KMS-11 (cell line): ENCODE results near the gene GPR146.
A peak's percentile ranks its signal among the peaks of the same experiment; 100 is the strongest.

Source experiments
- H2AFZ ChIP-seq: fragments of 200-600 bp; sonication (generic); 2 replicates; pipeline ENCODE4 v1.6.1; 2016; ENCODE audit warnings: antibody characterized with exemption, mixed run types, low read depth
- H3K27ac ChIP-seq: fragments of 200-600 bp; sonication (generic); 2 replicates; pipeline ENCODE4 v1.6.1; 2016; ENCODE audit warnings: mild to moderate bottlenecking, mixed run types
- H3K27me3 ChIP-seq: fragments of 200-600 bp; sonication (generic); 2 replicates; pipeline ENCODE4 v1.6.1; 2017; ENCODE audit warnings: mild to moderate bottlenecking, low read depth, mixed run types, moderate library complexity; ENCODE audit not compliant: insufficient read depth
- H3K36me3 ChIP-seq: fragments of 200-600 bp; sonication (generic); 2 replicates; pipeline ENCODE4 v1.6.1; 2017; ENCODE audit warnings: mild to moderate bottlenecking, mixed run types; ENCODE audit not compliant: insufficient read depth
- H3K4me1 ChIP-seq: fragments of 200-600 bp; sonication (generic); 2 replicates; pipeline ENCODE4 v1.6.1; 2016; ENCODE audit warnings: mild to moderate bottlenecking, low read depth, mixed run types; ENCODE audit not compliant: poor library complexity, severe bottlenecking
- H3K4me2 ChIP-seq: fragments of 200-600 bp; sonication (generic); 2 replicates; pipeline ENCODE4 v1.7.0; 2016; ENCODE audit warnings: mild to moderate bottlenecking, mixed run types
- H3K4me3 ChIP-seq: fragments of 200-600 bp; sonication (generic); IDR thresholded peaks from 2 replicates; pipeline ENCODE4 v1.6.1; 2017; ENCODE audit warnings: low read depth, low read length, mixed read lengths; ENCODE audit not compliant: insufficient read depth
- H3K79me2 ChIP-seq: fragments of 200-600 bp; sonication (generic); 2 replicates; pipeline ENCODE4 v1.6.1; 2016; ENCODE audit warnings: low read depth, mixed run types; ENCODE audit not compliant: insufficient read depth
- H3K9ac ChIP-seq: fragments of 200-600 bp; sonication (generic); 2 replicates; pipeline ENCODE4 v1.6.1; 2016; ENCODE audit warnings: mild to moderate bottlenecking, mixed run types
- H4K20me1 ChIP-seq: fragments of 200-600 bp; sonication (generic); 2 replicates; pipeline ENCODE4 v1.6.1; 2016; ENCODE audit warnings: mild to moderate bottlenecking, mixed run types; ENCODE audit not compliant: insufficient read depth
- CTCF ChIP-seq: fragments of 200-600 bp; sonication (generic); conservative IDR thresholded peaks from 2 replicates; pipeline ENCODE4 v1.6.1; 2017; ENCODE audit warnings: low read depth, mild to moderate bottlenecking, antibody characterized with exemption, low read length, moderate library complexity, mixed read lengths

GPR146 gene

GRCh38 chr7:1065585-1066241, 21.4 kb downstream of the GPR146 start:
- H3K9ac ChIP-seq: no peak overlapping the region
- H3K4me1 ChIP-seq: no peaks in the 10 kb centered on the region

GRCh38 chr7:1066242-1066588, 21.9 kb downstream of the GPR146 start:
- H3K27ac ChIP-seq: no peak overlapping the region
- H3K27me3 ChIP-seq: no peaks in the 10 kb centered on the region
- no peaks in the 10 kb centered on the region for H3K36me3 ChIP-seq
- H3K9ac ChIP-seq: no peak overlapping the region
- H2AFZ ChIP-seq: no peak overlapping the region
- TF ChIP-seq CTCF: no peak
- H3K4me1 ChIP-seq: no peaks in the 10 kb centered on the region
- no peaks in the 10 kb centered on the region for H3K79me2 ChIP-seq
- H3K4me2 ChIP-seq: no peak overlapping the region
- H4K20me1 ChIP-seq: no peaks in the 10 kb centered on the region
- no peak overlapping the region for H3K4me3 ChIP-seq

More at GRCh38 chr7:1065585-1066241, 21.4 kb downstream of the GPR146 start:
- no peaks in the 10 kb centered on the region for H4K20me1 ChIP-seq
- H3K27me3 ChIP-seq: no peaks in the 10 kb centered on the region
- no peaks in the 10 kb centered on the region for H3K36me3 ChIP-seq
- no peak overlapping the region for H3K27ac ChIP-seq
- H3K79me2 ChIP-seq: no peaks in the 10 kb centered on the region
- peak; percentile 55; the same call in 1 of the 2 replicates for TF ChIP-seq CTCF
- H3K4me3 ChIP-seq: no peak overlapping the region
- no peak overlapping the region for H2AFZ ChIP-seq
- no peak overlapping the region for H3K4me2 ChIP-seq

GRCh38 chr7:1068013-1068412, 23.7 kb downstream of the GPR146 start:
- Histone ChIP-seq H3K79me2 (no peaks in the 10 kb centered on the region), H3K4me2 (no peak overlapping the region), H3K27ac (no peak overlapping the region), H3K4me1 (no peaks in the 10 kb centered on the region), H4K20me1 (no peaks in the 10 kb centered on the region), H3K9ac (no peak overlapping the region), H2AFZ (no peak overlapping the region), H3K36me3 (no peaks in the 10 kb centered on the region), H3K4me3 (no peak overlapping the region), H3K27me3 (no peaks in the 10 kb centered on the region)
- TF ChIP-seq CTCF: no peak

GRCh38 chr7:1068619-1069018, 24.3 kb downstream of the GPR146 start:
- H3K4me1 ChIP-seq: no peaks in the 10 kb centered on the region
- TF ChIP-seq CTCF: no peak
- H3K79me2 ChIP-seq: no peaks in the 10 kb centered on the region
- no peak overlapping the region for H3K27ac ChIP-seq
- no peaks in the 10 kb centered on the region for H3K36me3 ChIP-seq
- no peaks in the 10 kb centered on the region for H3K27me3 ChIP-seq
- H4K20me1 ChIP-seq: no peaks in the 10 kb centered on the region
- no peak overlapping the region for H3K9ac ChIP-seq
- H3K4me2 ChIP-seq: no peak overlapping the region
- H3K4me3 ChIP-seq: no peak overlapping the region
- H2AFZ ChIP-seq: no peak overlapping the region
